22Rv1 (cell line): ENCODE data around the gene CXXC1.
"Not testable (repeated sequence)": the region's sequence is repeated elsewhere in the genome, so short reads cannot be mapped to it uniquely, and the experiment has no call there.

Experiments used
- ZFX ChIP-seq: fragments of 450-650 bp; IDR thresholded peaks from 2 replicates; pipeline ENCODE4 v1.6.1; 2017; ENCODE audit warnings: antibody characterized with exemption, borderline replicate concordance
- TF ChIP-seq, protein P1 (sequence below): fragments of 450-650 bp; IDR thresholded peaks from 2 replicates; pipeline ENCODE4 v1.5.1; 2017; ENCODE audit warnings: mild to moderate bottlenecking

DNA sequence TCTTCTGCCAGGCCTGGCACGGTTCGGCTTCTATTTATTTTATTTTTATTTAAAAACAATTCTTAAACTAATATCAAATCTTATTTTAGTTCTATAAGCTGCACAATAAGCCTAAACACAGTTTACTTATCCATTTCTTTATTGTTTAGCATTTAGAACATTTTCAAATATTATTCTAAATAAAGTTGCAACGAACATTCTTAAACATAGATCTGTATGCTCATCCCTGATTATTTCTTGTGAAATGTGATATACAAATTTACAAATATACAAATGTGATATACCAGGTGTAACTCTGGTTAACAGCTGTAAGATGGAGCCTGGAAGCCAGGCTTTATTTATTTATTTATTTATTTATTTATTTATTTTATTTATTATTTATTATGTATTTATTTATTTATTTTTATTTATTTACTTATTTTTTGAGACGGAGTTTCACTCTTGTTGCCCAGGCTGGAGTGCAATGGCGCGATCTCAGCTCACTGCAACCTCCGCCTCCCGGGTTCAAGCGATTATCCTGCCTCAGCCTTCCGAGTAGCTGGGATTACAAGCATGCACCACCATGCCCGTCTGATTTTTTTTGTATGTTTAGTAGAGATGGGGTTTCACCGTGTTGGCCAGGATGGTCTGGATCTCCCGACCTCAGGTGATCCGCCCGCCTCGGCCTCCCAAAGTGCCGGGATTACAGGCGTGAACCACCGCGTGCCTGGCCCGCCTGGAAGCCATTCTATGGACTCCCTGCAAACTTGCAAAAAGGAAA, 1.0 kb upstream of the CXXC1 start:
- TF ChIP-seq, protein P1, sequence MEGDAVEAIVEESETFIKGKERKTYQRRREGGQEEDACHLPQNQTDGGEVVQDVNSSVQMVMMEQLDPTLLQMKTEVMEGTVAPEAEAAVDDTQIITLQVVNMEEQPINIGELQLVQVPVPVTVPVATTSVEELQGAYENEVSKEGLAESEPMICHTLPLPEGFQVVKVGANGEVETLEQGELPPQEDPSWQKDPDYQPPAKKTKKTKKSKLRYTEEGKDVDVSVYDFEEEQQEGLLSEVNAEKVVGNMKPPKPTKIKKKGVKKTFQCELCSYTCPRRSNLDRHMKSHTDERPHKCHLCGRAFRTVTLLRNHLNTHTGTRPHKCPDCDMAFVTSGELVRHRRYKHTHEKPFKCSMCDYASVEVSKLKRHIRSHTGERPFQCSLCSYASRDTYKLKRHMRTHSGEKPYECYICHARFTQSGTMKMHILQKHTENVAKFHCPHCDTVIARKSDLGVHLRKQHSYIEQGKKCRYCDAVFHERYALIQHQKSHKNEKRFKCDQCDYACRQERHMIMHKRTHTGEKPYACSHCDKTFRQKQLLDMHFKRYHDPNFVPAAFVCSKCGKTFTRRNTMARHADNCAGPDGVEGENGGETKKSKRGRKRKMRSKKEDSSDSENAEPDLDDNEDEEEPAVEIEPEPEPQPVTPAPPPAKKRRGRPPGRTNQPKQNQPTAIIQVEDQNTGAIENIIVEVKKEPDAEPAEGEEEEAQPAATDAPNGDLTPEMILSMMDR = not testable (repeated sequence)
- TF ChIP-seq ZFX = not testable (repeated sequence)
